Keratinocyte (primary cell): ENCODE results near the gene CCDC63. TPM values are rescaled to one million over a fixed set of nuclear protein-coding genes. Genes with fewer than 3 reads are reported as not detected.
A peak's percentile ranks its signal among the peaks of the same experiment; 100 is the strongest.

Source experiments
- DNase-seq: peaks from one replicate; pipeline ENCODE4 v3.0.0-alpha.2; 2011; ENCODE audit warnings: low read depth, missing footprints, low spot score
- FAIRE-seq: peaks from 2 replicates; lab custom pipeline; 2011; peaks lifted over from hg19 to GRCh38; lab: Jason Lieb, UNC
- H2AFZ ChIP-seq: 2 replicates; pipeline ENCODE4 v1.6.0; 2012; ENCODE audit warnings: low read length, control low read depth, inconsistent platforms; ENCODE audit not compliant: control insufficient read depth
- H3K27ac ChIP-seq: 2 replicates; pipeline ENCODE4 v1.5.1; 2011; ENCODE audit warnings: low read length; ENCODE audit not compliant: control insufficient read depth, insufficient read depth
- H3K27me3 ChIP-seq: 3 replicates; pipeline ENCODE4 v1.6.0; 2011; ENCODE audit warnings: low read length; ENCODE audit not compliant: control insufficient read depth, insufficient read depth; ENCODE audit errors: extremely low read depth
- H3K36me3 ChIP-seq, 2 experiments: 2 replicates in 1 of 2; 3 replicates in 1 of 2; pipeline ENCODE4 v1.5.1; 2011; ENCODE audit warnings: low read length in 2 of 2, mild to moderate bottlenecking in 1 of 2; ENCODE audit not compliant: control insufficient read depth in 2 of 2, insufficient read depth in 2 of 2; ENCODE audit errors: extremely low read depth in 1 of 2
- H3K4me1 ChIP-seq: 3 replicates; pipeline ENCODE4 v1.5.1; 2011; ENCODE audit warnings: low read length; ENCODE audit not compliant: control insufficient read depth, insufficient read depth; ENCODE audit errors: extremely low read depth
- H3K4me2 ChIP-seq: 3 replicates; pipeline ENCODE4 v1.6.0; 2011; ENCODE audit warnings: low read depth, low read length; ENCODE audit not compliant: control insufficient read depth, insufficient read depth; ENCODE audit errors: extremely low read depth
- H3K4me3 ChIP-seq, 3 experiments: fragments of 200-600 bp in 1 of 3; sonication (generic) in 1 of 3; 2 replicates in 2 of 3; 3 replicates in 1 of 3; pipeline ENCODE4 v1.5.1; 2011 to 2016; ENCODE audit warnings: low read length in 3 of 3, mild to moderate bottlenecking in 3 of 3, control low read depth in 2 of 3, inconsistent platforms in 1 of 3, low read depth in 1 of 3, mixed read lengths in 1 of 3, mixed run types in 1 of 3, moderate library complexity in 1 of 3; ENCODE audit not compliant: control insufficient read depth in 2 of 3, insufficient read depth in 2 of 3; ENCODE audit errors: extremely low read depth in 1 of 3
- H3K79me2 ChIP-seq: 2 replicates; pipeline ENCODE4 v1.6.0; 2012; ENCODE audit warnings: low read length; ENCODE audit not compliant: control insufficient read depth, insufficient read depth
- H3K9ac ChIP-seq: 3 replicates; pipeline ENCODE4 v1.6.0; 2011; ENCODE audit warnings: low read length; ENCODE audit not compliant: control insufficient read depth, insufficient read depth; ENCODE audit errors: extremely low read depth
- H3K9me1 ChIP-seq: 3 replicates; pipeline ENCODE4 v1.6.0; 2011; ENCODE audit warnings: low read length; ENCODE audit not compliant: control insufficient read depth, insufficient read depth; ENCODE audit errors: extremely low read depth
- H3K9me3 ChIP-seq: 2 replicates; pipeline ENCODE4 v1.5.1; 2012; ENCODE audit warnings: low read depth, low read length; ENCODE audit not compliant: control insufficient read depth
- H4K20me1 ChIP-seq: 3 replicates; pipeline ENCODE4 v1.6.0; 2011; ENCODE audit warnings: low read length; ENCODE audit not compliant: control insufficient read depth, insufficient read depth; ENCODE audit errors: extremely low read depth
- CTCF ChIP-seq, 3 experiments: IDR thresholded peaks in 1 of 3; conservative IDR thresholded peaks in 1 of 3; optimal IDR thresholded peaks in 1 of 3; 2 replicates in 2 of 3; 3 replicates in 1 of 3; pipeline versions ENCODE3 to v1.5.1; 2011; ENCODE audit warnings: low read length in 3 of 3, mild to moderate bottlenecking in 3 of 3, moderate library complexity in 2 of 3, control low read depth in 1 of 3, inconsistent platforms in 1 of 3; ENCODE audit not compliant: insufficient read depth in 2 of 3; ENCODE audit errors: extremely low read depth in 1 of 3
- EZH2 ChIP-seq: IDR thresholded peaks from one replicate; pipeline ENCODE4 v1.6.1; 2012; ENCODE audit warnings: inconsistent platforms, mild to moderate bottlenecking, low read length, moderate library complexity
- dilution Hi-C: fragments of 300-500 bp; cut with MboI; formaldehyde crosslinking; loops from one replicate; pipeline ENCODE4 v1.7.0; 2020; ENCODE audit warnings: low sequenced_read_pairs; ENCODE audit not compliant: extremely low pct_ligation_motif_present
- polyA plus RNA-seq, 5 experiments: library from polyadenylated mRNA; depleted of rRNA in 3 of 5; stranded (reverse) in 3 of 5; stranded (forward) in 1 of 5; unstranded in 1 of 5; fragments of >200 nt; gene quantifications; 1 replicate in 1 of 5; 2 replicates in 3 of 5; 3 replicates in 1 of 5; pipeline versions ENCODE4 v1.2.1 to v1.2.3, GENCODE V29; 2011 to 2012; ENCODE audit warnings: missing spikeins in 2 of 5, low read depth in 1 of 5, low replicate concordance in 1 of 5

The CCDC63 gene
- polyA plus RNA-seq, 1 donor (not counting 4 experiments of a cell fraction or from before 2014, with no cell fraction given): not detected

GRCh38 chr12:110860833-110861296 is 14.1 kb downstream of the CCDC63 start:
- DNase-seq (no peak), FAIRE-seq (no peak)
- H2AFZ ChIP-seq: no peak overlapping the region
- no peaks in the 10 kb centered on the region for H3K27me3 ChIP-seq
- no peaks in the 10 kb centered on the region for H3K4me1 ChIP-seq
- H3K4me2 ChIP-seq: no peak overlapping the region
- no peaks in the 10 kb centered on the region for H3K79me2 ChIP-seq
- no peaks in the 10 kb centered on the region for H4K20me1 ChIP-seq
- no peak overlapping the region for H3K9ac ChIP-seq
- TF ChIP-seq EZH2 (no peak), CTCF (optimal IDR thresholded peaks at IDR 0.05 in 1 of 3, IDR thresholded peaks at IDR 0.05 in 1 of 3, conservative IDR thresholded peaks at IDR 0.05 in 1 of 3; ENCODE audit: extremely low read depth in 1 of 3, insufficient read depth in 2 of 3, low read length in 3 of 3) (no peak)
- no peaks in the 10 kb centered on the region for H3K9me3 ChIP-seq
- no peaks in the 10 kb centered on the region for H3K36me3 ChIP-seq
- no peak overlapping the region for H3K27ac ChIP-seq
- dilution Hi-C loops: no loop called here
- H3K9me1 ChIP-seq: no peaks in the 10 kb centered on the region
- H3K4me3 ChIP-seq: no peak overlapping the region

- no peaks in the 10 kb centered on the region for H3K4me1 ChIP-seq
- FAIRE-seq: no peak
- H3K9ac ChIP-seq: no peak overlapping the region
- H3K27ac ChIP-seq: no peak overlapping the region
- H3K9me3 ChIP-seq: no peaks in the 10 kb centered on the region
- no peaks in the 10 kb centered on the region for H3K9me1 ChIP-seq
- TF ChIP-seq EZH2 (no peak), CTCF (optimal IDR thresholded peaks at IDR 0.05 in 1 of 3, IDR thresholded peaks at IDR 0.05 in 1 of 3, conservative IDR thresholded peaks at IDR 0.05 in 1 of 3; ENCODE audit: extremely low read depth in 1 of 3, insufficient read depth in 2 of 3, low read length in 3 of 3) (peak in 2 of 3 experiments; percentile 6 to 34)
- no peaks in the 10 kb centered on the region for H3K36me3 ChIP-seq
- no peaks in the 10 kb centered on the region for H3K79me2 ChIP-seq
- no peaks in the 10 kb centered on the region for H3K27me3 ChIP-seq
- no peak overlapping the region for H3K4me2 ChIP-seq
- no peak for DNase-seq
- no peak overlapping the region for H2AFZ ChIP-seq
- dilution Hi-C loops: no loop called here
- no peaks in the 10 kb centered on the region for H4K20me1 ChIP-seq
- H3K4me3 ChIP-seq: no peak overlapping the region
These were observed 14.9 kb downstream of the CCDC63 start for GRCh38 chr12:110861729-110862128.
